ENCODE measurements around the gene USP8. TPM values are rescaled to one million over a fixed set of nuclear protein-coding genes. Genes with fewer than 3 reads are reported as not detected.
"Not testable (repeated sequence)": the region's sequence is repeated elsewhere in the genome, so short reads cannot be mapped to it uniquely, and the experiment has no call there.

Gene USP8
- total RNA-seq, 1 donor from 2014 or later: 27.4 TPM

- no peak for DNase-seq (ENCODE audit: low spot score)
- ATAC-seq: no peak
Measured at GRCh38 chr15:50438251-50438650, 14.0 kb downstream of the USP8 start.

GRCh38 chr15:50440932-50441331 lies 16.7 kb downstream of the USP8 start:
- DNase-seq (ENCODE audit: low spot score) (no peak), ATAC-seq (no peak)

GRCh38 chr15:50452927-50453326 lies 28.7 kb downstream of the USP8 start:
- ATAC-seq: peak; percentile 27
- DNase-seq (ENCODE audit: low spot score): no peak

- ATAC-seq (no peak), DNase-seq (ENCODE audit: low spot score) (no peak)
Measured at GRCh38 chr15:50458348-50459112, 34.3 kb downstream of the USP8 start.

DNA sequence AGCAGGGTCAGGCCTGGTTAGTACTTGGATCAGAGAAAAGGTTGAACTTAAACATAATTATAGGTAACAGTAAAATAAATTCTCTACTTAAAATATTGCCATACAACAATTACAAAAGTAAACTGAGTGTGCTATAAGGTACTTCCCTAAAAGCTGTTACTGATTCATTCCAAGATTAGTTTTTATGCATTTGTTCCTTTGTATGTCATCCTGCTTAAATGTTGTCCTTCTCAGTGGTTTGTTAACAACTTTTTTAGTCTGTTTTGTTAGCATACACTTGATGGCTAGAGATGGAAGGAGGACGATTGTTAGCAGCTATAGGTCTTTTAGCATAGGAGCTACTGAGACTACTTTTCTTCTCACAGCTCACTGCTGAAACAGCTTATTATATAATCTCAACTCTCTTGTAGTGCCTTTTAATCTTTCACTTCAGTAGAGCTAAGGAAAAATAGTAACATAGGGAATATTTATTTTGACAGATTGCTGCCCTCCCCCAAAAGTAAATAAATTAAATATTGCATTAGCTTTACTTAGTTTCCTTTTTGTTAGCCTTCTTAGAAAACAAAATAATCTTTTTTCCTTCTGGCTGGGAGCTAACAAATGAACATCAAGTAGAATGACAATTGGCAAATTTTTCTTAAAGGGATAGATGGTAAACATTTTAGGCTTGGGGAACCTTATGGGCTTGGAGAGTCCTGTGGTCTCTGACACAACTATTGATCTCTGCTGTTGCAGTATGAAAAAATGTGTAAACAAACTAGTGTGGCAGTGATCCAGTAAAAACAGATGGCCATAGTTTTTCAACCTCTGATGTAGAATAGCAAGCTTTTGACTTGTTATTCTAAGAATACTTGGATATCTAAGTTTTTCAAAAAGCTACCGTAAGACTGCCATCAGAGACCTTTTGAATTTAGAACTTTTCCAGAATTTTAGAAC lies 39.5 kb downstream of the USP8 start:
- peak; percentile 85 for ATAC-seq
- DNase-seq (ENCODE audit: low spot score): no peak

- ATAC-seq: no peak
- DNase-seq (ENCODE audit: low spot score): no peak
Measured at GRCh38 chr15:50471072-50471471, 46.9 kb downstream of the USP8 start.

GRCh38 chr15:50476143-50476542 lies 51.9 kb downstream of the USP8 start:
- ATAC-seq: no peak
- DNase-seq (ENCODE audit: low spot score): no peak

GRCh38 chr15:50484781-50485180 lies 60.6 kb downstream of the USP8 start:
- ATAC-seq (no peak), DNase-seq (ENCODE audit: low spot score) (no peak)

- DNase-seq (ENCODE audit: low spot score) (no peak), ATAC-seq (no peak)
Measured at GRCh38 chr15:50485389-50485788, 61.2 kb downstream of the USP8 start.

DNA sequence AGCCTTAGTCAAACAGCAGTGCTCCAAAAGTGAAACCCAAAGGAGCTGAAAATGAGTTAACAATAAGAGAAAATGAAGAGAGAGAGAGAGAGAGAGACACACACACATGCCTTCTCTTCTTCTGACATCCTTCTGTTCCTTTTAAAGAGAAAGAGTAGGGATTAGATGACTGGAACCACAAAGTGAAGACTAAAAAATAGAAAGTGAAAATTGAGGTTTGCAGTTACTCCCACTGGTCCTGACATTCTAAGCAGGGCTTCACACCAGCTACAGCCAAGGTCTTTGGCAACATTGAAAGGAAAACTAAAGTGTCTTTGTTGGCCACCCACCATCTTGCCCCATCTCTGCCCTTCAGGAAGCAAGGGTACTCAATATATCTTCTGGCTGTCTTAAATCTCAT lies 63.1 kb downstream of the USP8 start:
- no peak for ATAC-seq
- DNase-seq (ENCODE audit: low spot score): no peak

DNA sequence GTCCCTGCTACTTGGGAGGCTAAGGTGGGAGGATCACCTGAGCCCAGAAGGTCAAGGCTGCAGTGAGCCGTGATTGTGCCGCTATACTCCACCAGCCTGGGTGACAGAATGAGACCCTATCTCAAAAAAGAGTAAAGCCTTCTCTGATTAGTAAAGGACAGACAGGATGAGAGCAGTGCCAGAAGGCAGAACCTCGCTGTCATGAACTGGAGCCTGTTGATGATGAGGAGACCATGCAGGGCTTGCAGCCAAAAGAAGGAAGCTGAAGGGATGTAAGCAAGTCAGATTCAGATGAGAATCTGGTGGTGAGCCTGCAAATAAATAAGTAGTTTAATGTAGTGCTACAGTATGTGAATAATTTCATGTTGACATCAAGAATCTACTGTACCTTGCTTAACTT lies 69.4 kb downstream of the USP8 start:
- ATAC-seq: no peak

GRCh38 chr15:50494547-50494946 lies 70.3 kb downstream of the USP8 start:
- not testable (repeated sequence) for ATAC-seq

More for the DNA sequence above, 69.4 kb downstream of the USP8 start:
- DNase-seq (ENCODE audit: low spot score): no peak

DNA sequence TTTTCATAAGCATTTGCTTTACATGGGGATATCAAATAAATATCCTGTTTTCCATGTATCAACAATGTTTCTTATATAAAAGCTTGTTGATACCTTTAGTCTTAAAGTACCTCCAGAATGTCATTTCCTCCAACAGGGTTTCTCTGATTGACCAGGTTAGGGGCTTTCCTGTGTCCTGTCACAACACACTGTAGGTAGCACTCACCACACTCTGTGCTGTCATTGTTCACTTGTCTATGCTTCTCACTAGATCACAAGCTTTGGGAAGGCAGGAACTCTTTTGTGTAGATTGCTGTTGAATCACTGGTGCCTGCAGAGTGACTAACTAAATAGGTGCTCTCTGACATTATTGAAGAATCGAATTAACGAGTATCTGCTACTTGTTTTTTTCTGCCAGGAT lies 72.5 kb downstream of the USP8 start:
- ATAC-seq (no peak), DNase-seq (ENCODE audit: low spot score) (no peak)

More at GRCh38 chr15:50494547-50494946, 70.3 kb downstream of the USP8 start:
- not testable (repeated sequence) for DNase-seq (ENCODE audit: low spot score)

- DNase-seq (ENCODE audit: low spot score): no peak
- ATAC-seq: no peak
Measured at GRCh38 chr15:50500352-50500751, 76.1 kb downstream of the USP8 start.

GRCh38 chr15:50501815-50502214 lies 77.6 kb downstream of the USP8 start:
- no peak for DNase-seq (ENCODE audit: low spot score)
- no peak for ATAC-seq

GRCh38 chr15:50503144-50503543 lies 78.9 kb downstream of the USP8 start:
- DNase-seq (ENCODE audit: low spot score) (no peak), ATAC-seq (no peak)

- DNase-seq (ENCODE audit: low spot score): not testable (repeated sequence)
- ATAC-seq: peak; percentile 31
Measured at GRCh38 chr15:50505656-50506055, 81.5 kb downstream of the USP8 start.

DNA sequence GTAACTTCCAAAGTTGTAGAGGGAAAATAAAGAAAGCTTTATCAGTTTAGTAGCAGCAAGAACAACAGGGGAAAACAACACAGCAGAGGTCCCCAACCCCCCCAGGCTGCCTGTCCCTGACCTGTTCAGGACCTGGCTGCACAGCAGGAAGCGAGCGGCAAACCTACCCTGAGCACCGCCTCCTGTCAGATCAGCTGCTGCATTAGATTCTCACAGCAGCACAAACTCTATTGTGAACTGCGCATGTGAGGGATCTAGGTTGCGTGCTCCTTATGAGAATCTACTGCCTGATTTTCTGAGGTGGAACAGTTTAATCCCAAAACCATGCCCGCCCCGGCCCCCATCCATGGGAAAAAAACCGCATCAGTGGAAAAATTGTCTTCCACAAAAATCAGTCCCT lies 81.9 kb downstream of the USP8 start:
- peak; percentile 40 for ATAC-seq
- no peak for DNase-seq (ENCODE audit: low spot score)

DNA sequence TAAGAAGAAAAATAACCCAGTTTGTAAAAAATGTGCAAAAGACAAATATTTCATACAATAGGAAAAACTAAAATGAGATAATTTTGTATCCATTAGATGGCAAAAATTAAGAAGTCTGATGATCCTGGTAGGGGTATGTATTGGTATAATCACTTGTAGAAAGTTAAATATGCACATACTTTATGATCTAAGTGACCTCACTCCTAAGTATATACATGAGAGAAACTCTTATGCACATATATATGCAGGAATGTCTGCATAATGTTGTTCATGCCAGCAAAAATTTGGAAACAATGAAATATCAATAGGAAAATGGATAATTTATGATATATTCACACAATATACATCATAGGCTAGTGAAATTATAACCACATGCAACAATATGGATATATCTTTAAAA lies 88.8 kb downstream of the USP8 start:
- DNase-seq (ENCODE audit: low spot score) (no peak), ATAC-seq (no peak)

- DNase-seq (ENCODE audit: low spot score): no peak
- no peak for ATAC-seq
Measured at GRCh38 chr15:50519740-50520425, 95.7 kb downstream of the USP8 start.

GRCh38 chr15:50523851-50524251 lies 99.6 kb downstream of the USP8 start:
- no peak for ATAC-seq
- no peak for DNase-seq (ENCODE audit: low spot score)
